ENCODE data around the gene MAGEC2. TPM values are rescaled to one million over a fixed set of nuclear protein-coding genes. Genes with fewer than 3 reads are reported as not detected.

Gene MAGEC2
- total RNA-seq, result not detected in 2 replicates
- long read RNA-seq, result 0 reads

GRCh38 chrX:142204522-142205433 lies at the start of gene MAGEC2:
Gene MAGEC2, minus strand, starts transcription at chrX:142205290. Its CDS starts 1,303 bp downstream, at chrX:142203987.
- no peak within 1 kb of the TSS for H3K27ac Mint-ChIP-seq (ENCODE audit: unreplicated experiment)
- no peaks in the 10 kb centered on the region for H3K27me3 Mint-ChIP-seq (ENCODE audit: unreplicated experiment)
- H3K4me1 Mint-ChIP-seq (ENCODE audit: unreplicated experiment), result no peaks in the 10 kb centered on the region
- peaks cover 41% of the 10 kb centered on the region for H3K9me3 Mint-ChIP-seq (ENCODE audit: unreplicated experiment)
- no peak for TF ChIP-seq CTCF (IDR thresholded peaks at IDR 0.05)
- H3K36me3 Mint-ChIP-seq (ENCODE audit: unreplicated experiment), result no peaks in the 10 kb centered on the region
- no peak for DNase-seq (ENCODE audit: extremely low spot score, unreplicated experiment)
- H3K4me3 Mint-ChIP-seq (ENCODE audit: unreplicated experiment), result no peak within 1 kb of the TSS

GRCh38 chrX:142251680-142252079 lies 46.6 kb upstream of the MAGEC2 start:
- TF ChIP-seq CTCF (IDR thresholded peaks at IDR 0.05), result no peak
- Mint-ChIP-seq H3K27me3 (ENCODE audit: unreplicated experiment) (no peaks in the 10 kb centered on the region), H3K4me1 (ENCODE audit: unreplicated experiment) (no peaks in the 10 kb centered on the region), H3K36me3 (ENCODE audit: unreplicated experiment) (no peaks in the 10 kb centered on the region), H3K4me3 (ENCODE audit: unreplicated experiment) (no peak overlapping the region), H3K27ac (ENCODE audit: unreplicated experiment) (no peak overlapping the region), H3K9me3 (ENCODE audit: unreplicated experiment) (peaks cover 61% of the 10 kb centered on the region)
- DNase-seq (ENCODE audit: extremely low spot score, unreplicated experiment), result no peak

- H3K27ac Mint-ChIP-seq (ENCODE audit: unreplicated experiment), result no peak overlapping the region
- no peaks in the 10 kb centered on the region for H3K36me3 Mint-ChIP-seq (ENCODE audit: unreplicated experiment)
- TF ChIP-seq CTCF (IDR thresholded peaks at IDR 0.05), result no peak
- no peak overlapping the region for H3K4me3 Mint-ChIP-seq (ENCODE audit: unreplicated experiment)
- no peak for DNase-seq (ENCODE audit: extremely low spot score, unreplicated experiment)
- H3K4me1 Mint-ChIP-seq (ENCODE audit: unreplicated experiment), result no peaks in the 10 kb centered on the region
- H3K27me3 Mint-ChIP-seq (ENCODE audit: unreplicated experiment), result no peaks in the 10 kb centered on the region
- H3K9me3 Mint-ChIP-seq (ENCODE audit: unreplicated experiment), result peaks cover 61% of the 10 kb centered on the region
Observed at GRCh38 chrX:142251202-142251601, 46.1 kb upstream of the MAGEC2 start.

GRCh38 chrX:142250502-142250901 lies 45.4 kb upstream of the MAGEC2 start:
- TF ChIP-seq CTCF (IDR thresholded peaks at IDR 0.05), result no peak
- Mint-ChIP-seq H3K27ac (ENCODE audit: unreplicated experiment) (no peak overlapping the region), H3K27me3 (ENCODE audit: unreplicated experiment) (no peaks in the 10 kb centered on the region), H3K36me3 (ENCODE audit: unreplicated experiment) (no peaks in the 10 kb centered on the region), H3K9me3 (ENCODE audit: unreplicated experiment) (peaks cover 62% of the 10 kb centered on the region), H3K4me1 (ENCODE audit: unreplicated experiment) (no peaks in the 10 kb centered on the region), H3K4me3 (ENCODE audit: unreplicated experiment) (no peak overlapping the region)
- DNase-seq (ENCODE audit: extremely low spot score, unreplicated experiment), result no peak

GRCh38 chrX:142249721-142250120 lies 44.6 kb upstream of the MAGEC2 start:
- H3K9me3 Mint-ChIP-seq (ENCODE audit: unreplicated experiment), result peaks cover 62% of the 10 kb centered on the region
- no peaks in the 10 kb centered on the region for H3K4me1 Mint-ChIP-seq (ENCODE audit: unreplicated experiment)
- no peaks in the 10 kb centered on the region for H3K36me3 Mint-ChIP-seq (ENCODE audit: unreplicated experiment)
- TF ChIP-seq CTCF (IDR thresholded peaks at IDR 0.05), result no peak
- no peak overlapping the region for H3K27ac Mint-ChIP-seq (ENCODE audit: unreplicated experiment)
- no peak for DNase-seq (ENCODE audit: extremely low spot score, unreplicated experiment)
- H3K4me3 Mint-ChIP-seq (ENCODE audit: unreplicated experiment), result no peak overlapping the region
- H3K27me3 Mint-ChIP-seq (ENCODE audit: unreplicated experiment), result no peaks in the 10 kb centered on the region

Measured in osteocyte (in vitro differentiated cells).